GM13977 (cell line): Measurements from ENCODE around the gene ADH1A.

Source experiments
- DNase-seq: peaks from one replicate; pipeline ENCODE4 v3.0.0; 2012; ENCODE audit warnings: low spot score
- CTCF ChIP-seq: IDR thresholded peaks from 2 replicates; pipeline ENCODE4 v1.5.1; 2012; ENCODE audit warnings: mild to moderate bottlenecking, control low read depth; ENCODE audit not compliant: insufficient read depth; ENCODE audit errors: extremely low read depth, missing control alignments
- in situ Hi-C: fragments of 300-500 bp; cut with MboI; formaldehyde crosslinking; loops from one replicate; pipeline ENCODE4 v1.12.0; 2022; ENCODE audit warnings: low sequenced_read_pairs, low pct_unique_long_range_greater_than_20kb, mixed read lengths, inconsistent platforms; ENCODE audit not compliant: unreplicated experiment

ADH1A gene

GRCh38 chr4:99290848-99291786 lies at the start of gene ADH1A:
Gene ADH1A (minus strand): TSS chr4:99290985. CDS start chr4:99290914, 71 bp downstream.
- in situ Hi-C loops: no loop called here
- TF ChIP-seq CTCF: no peak
- no peak for DNase-seq

- TF ChIP-seq CTCF: no peak
- in situ Hi-C loops: no loop called here
- DNase-seq: no peak
Measured at GRCh38 chr4:99339172-99339571, 48.4 kb upstream of the ADH1A start.

GRCh38 chr4:99336553-99336952 lies 45.8 kb upstream of the ADH1A start:
- DNase-seq: no peak
- in situ Hi-C loops: no loop called here
- no peak for TF ChIP-seq CTCF

GRCh38 chr4:99334880-99335279 lies 44.1 kb upstream of the ADH1A start:
- no peak for TF ChIP-seq CTCF
- no peak for DNase-seq
- in situ Hi-C loops: no loop called here

GRCh38 chr4:99330648-99331047 lies 39.9 kb upstream of the ADH1A start:
- in situ Hi-C loops: no loop called here
- no peak for DNase-seq
- no peak for TF ChIP-seq CTCF

GRCh38 chr4:99329876-99330275 lies 39.1 kb upstream of the ADH1A start:
- no peak for TF ChIP-seq CTCF
- no peak for DNase-seq
- in situ Hi-C loops: no loop called here
